Glutamatergic neuron (in vitro differentiated cells): ENCODE measurements around the gene PLEKHD1. TPM values are rescaled to one million over a fixed set of nuclear protein-coding genes. Genes with fewer than 3 reads are reported as not detected.
A peak's percentile ranks its signal among the peaks of the same experiment; 100 is the strongest.

Source experiments
- DNase-seq: peaks from one replicate; pipeline ENCODE4 v3.0.0; 2022
- H3K27ac Mint-ChIP-seq: one replicate; pipeline ENCODE4 v1.8.0; 2020; ENCODE audit warnings: mild to moderate bottlenecking, mixed read lengths, inconsistent platforms; ENCODE audit not compliant: unreplicated experiment
- H3K27me3 Mint-ChIP-seq: one replicate; pipeline ENCODE4 v1.8.0; 2020; ENCODE audit warnings: mild to moderate bottlenecking, moderate library complexity, mixed read lengths, inconsistent platforms; ENCODE audit not compliant: unreplicated experiment
- H3K36me3 Mint-ChIP-seq: one replicate; pipeline ENCODE4 v1.8.0; 2020; ENCODE audit warnings: mild to moderate bottlenecking, mixed read lengths, inconsistent platforms; ENCODE audit not compliant: unreplicated experiment
- H3K4me1 Mint-ChIP-seq: one replicate; pipeline ENCODE4 v1.8.0; 2020; ENCODE audit warnings: mild to moderate bottlenecking, low read depth, mixed read lengths, inconsistent platforms; ENCODE audit not compliant: unreplicated experiment
- H3K4me3 Mint-ChIP-seq: one replicate; pipeline ENCODE4 v1.8.0; 2020; ENCODE audit warnings: mild to moderate bottlenecking, mixed read lengths, inconsistent platforms; ENCODE audit not compliant: unreplicated experiment
- H3K9me3 Mint-ChIP-seq: one replicate; pipeline ENCODE4 v1.8.0; 2020; ENCODE audit warnings: mild to moderate bottlenecking, moderate library complexity, mixed read lengths, inconsistent platforms; ENCODE audit not compliant: unreplicated experiment
- CTCF ChIP-seq: fragments of 200-600 bp; sonication (generic); IDR thresholded peaks from one replicate; pipeline ENCODE4 v1.5.0; 2021; ENCODE audit not compliant: partially characterized antibody, unreplicated experiment
- total RNA-seq: library from RNA; stranded (reverse); fragmentation: NEBNext Ultra II Directional; extraction: Animal tissue kit (Norgen Biotek cat#: 25700); gene quantifications from one replicate; pipeline ENCODE4 v1.2.1, GENCODE V29; 2021; ENCODE audit not compliant: unreplicated experiment

The PLEKHD1 gene
- total RNA-seq, 1 donor from 2014 or later: 1.3 TPM

GRCh38 chr14:69554500-69554899 is 70.0 kb downstream of the PLEKHD1 start:
- H3K4me3 Mint-ChIP-seq: no peak overlapping the region
- H3K27me3 Mint-ChIP-seq: peaks cover 2% of the 10 kb centered on the region
- TF ChIP-seq CTCF: no peak
- no peak overlapping the region for H3K27ac Mint-ChIP-seq
- no peaks in the 10 kb centered on the region for H3K36me3 Mint-ChIP-seq
- H3K4me1 Mint-ChIP-seq: peaks cover 6% of the 10 kb centered on the region
- no peak for DNase-seq
- H3K9me3 Mint-ChIP-seq: peaks cover 5% of the 10 kb centered on the region

- DNase-seq: no peak
- peaks cover 13% of the 10 kb centered on the region for H3K9me3 Mint-ChIP-seq
- no peaks in the 10 kb centered on the region for H3K36me3 Mint-ChIP-seq
- H3K4me1 Mint-ChIP-seq: peaks cover 21% of the 10 kb centered on the region
- peak overlapping the region; percentile 98 for H3K27ac Mint-ChIP-seq
- H3K27me3 Mint-ChIP-seq: peaks cover 3% of the 10 kb centered on the region
- no peak for TF ChIP-seq CTCF
- no peak overlapping the region for H3K4me3 Mint-ChIP-seq
Observed at GRCh38 chr14:69558774-69559173, 74.2 kb downstream of the PLEKHD1 start.

GRCh38 chr14:69559581-69560011 is 75.1 kb downstream of the PLEKHD1 start:
- peak overlapping the region; percentile 76 for H3K4me3 Mint-ChIP-seq
- H3K27me3 Mint-ChIP-seq: peaks cover 3% of the 10 kb centered on the region
- H3K9me3 Mint-ChIP-seq: peaks cover 11% of the 10 kb centered on the region
- peak overlapping the region; percentile 98 for H3K27ac Mint-ChIP-seq
- peak; percentile 81 for DNase-seq
- H3K4me1 Mint-ChIP-seq: peaks cover 21% of the 10 kb centered on the region
- H3K36me3 Mint-ChIP-seq: no peaks in the 10 kb centered on the region
- TF ChIP-seq CTCF: no peak

- Mint-ChIP-seq H3K4me3 (no peak overlapping the region), H3K4me1 (peaks cover 21% of the 10 kb centered on the region), H3K27ac (peak overlapping the region; percentile 24), H3K9me3 (peaks cover 11% of the 10 kb centered on the region), H3K27me3 (peaks cover 6% of the 10 kb centered on the region), H3K36me3 (no peaks in the 10 kb centered on the region)
- no peak for DNase-seq
- no peak for TF ChIP-seq CTCF
Observed at GRCh38 chr14:69560826-69561225, 76.3 kb downstream of the PLEKHD1 start.

GRCh38 chr14:69561893-69562292 is 77.4 kb downstream of the PLEKHD1 start:
- Mint-ChIP-seq H3K4me1 (peaks cover 21% of the 10 kb centered on the region), H3K27ac (peak overlapping the region; percentile 10)
- TF ChIP-seq CTCF: no peak

More at GRCh38 chr14:69561893-69562292, 77.4 kb downstream of the PLEKHD1 start:
- no peak for DNase-seq
- Mint-ChIP-seq H3K36me3 (no peaks in the 10 kb centered on the region), H3K9me3 (peaks cover 11% of the 10 kb centered on the region), H3K4me3 (no peak overlapping the region), H3K27me3 (peaks cover 6% of the 10 kb centered on the region)
